Stimulated activated CD8-positive, alpha-beta memory T cell treated with anti-CD3 and anti-CD28 coated beads, Interleukin-7, amount 100 ng/mL, for 24 hours (primary cell): Measurements from ENCODE around the gene SENP5.

Source experiments
- DNase-seq: peaks from one replicate; pipeline ENCODE4 v3.0.0-alpha.2; 2020; ENCODE audit warnings: low read depth

Gene SENP5

GRCh38 chr3:196889844-196890708 is 22.4 kb downstream of the SENP5 start:
- no peak for DNase-seq

- no peak for DNase-seq
Observed at GRCh38 chr3:196894557-196895295, 27.0 kb downstream of the SENP5 start.

DNA sequence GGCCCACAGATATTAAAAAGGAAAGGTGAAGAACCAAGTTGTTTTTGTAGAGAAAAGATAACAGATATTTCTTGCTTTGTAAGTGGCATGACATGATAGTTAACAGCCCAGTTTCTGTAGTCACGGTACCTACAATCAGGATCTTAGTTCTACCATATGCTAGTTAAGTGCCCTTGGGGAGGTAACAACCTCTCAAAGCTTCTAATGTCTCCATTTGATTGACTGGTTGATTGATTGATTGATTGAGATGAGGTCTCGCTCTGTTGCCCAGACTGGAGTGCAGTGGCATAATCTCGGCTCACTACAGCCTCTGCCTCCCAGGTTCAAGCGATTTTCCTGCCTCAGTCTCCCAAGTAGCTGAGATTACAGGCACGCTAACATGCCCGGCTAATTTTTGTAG is 28.5 kb downstream of the SENP5 start:
- DNase-seq: no peak

DNA sequence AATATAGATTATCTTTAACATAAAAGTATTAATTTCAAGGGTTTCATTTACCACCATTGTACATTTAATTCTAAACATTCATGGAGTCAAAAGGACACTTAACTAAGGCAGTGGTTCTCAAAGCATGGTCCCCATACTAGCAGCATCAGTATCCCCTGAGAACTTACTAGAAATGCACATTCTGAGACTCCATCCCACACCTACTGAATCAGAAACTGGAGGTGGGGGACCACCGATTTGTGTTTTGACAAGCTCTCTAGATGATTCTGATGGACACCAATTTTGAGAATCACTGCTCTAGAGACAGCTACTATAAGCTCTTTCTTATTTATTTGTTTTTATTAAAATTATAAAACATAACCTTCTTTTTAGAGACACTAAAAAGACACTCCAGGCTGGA is 34.0 kb downstream of the SENP5 start:
- DNase-seq: no peak

- DNase-seq: no peak
Observed at GRCh38 chr3:196902296-196902695, 34.6 kb downstream of the SENP5 start.

DNA sequence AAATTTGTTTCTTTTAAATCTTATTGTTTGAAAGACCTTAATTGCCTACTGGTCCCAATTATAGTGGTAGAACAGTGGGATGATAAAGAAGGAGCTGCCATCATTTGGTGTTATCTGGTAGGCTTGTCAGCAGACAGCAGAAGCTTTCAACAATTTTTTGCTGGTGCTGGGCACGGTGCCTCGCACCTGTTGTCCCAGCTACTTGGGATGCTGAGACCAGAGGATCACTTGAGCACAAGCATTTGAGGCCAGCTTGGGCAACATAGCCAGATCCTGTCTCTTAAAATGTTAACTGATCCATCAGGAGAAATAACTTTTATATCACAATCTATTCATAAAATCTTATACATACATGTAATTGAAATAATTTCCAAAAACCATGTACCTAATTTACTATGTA is 36.0 kb downstream of the SENP5 start:
- DNase-seq: no peak

- no peak for DNase-seq
Observed at GRCh38 chr3:196914866-196915265, 47.1 kb downstream of the SENP5 start.

GRCh38 chr3:196915375-196915774 is 47.7 kb downstream of the SENP5 start:
- DNase-seq: no peak

- DNase-seq: no peak
Observed at GRCh38 chr3:196916221-196916620, 48.5 kb downstream of the SENP5 start.

DNA sequence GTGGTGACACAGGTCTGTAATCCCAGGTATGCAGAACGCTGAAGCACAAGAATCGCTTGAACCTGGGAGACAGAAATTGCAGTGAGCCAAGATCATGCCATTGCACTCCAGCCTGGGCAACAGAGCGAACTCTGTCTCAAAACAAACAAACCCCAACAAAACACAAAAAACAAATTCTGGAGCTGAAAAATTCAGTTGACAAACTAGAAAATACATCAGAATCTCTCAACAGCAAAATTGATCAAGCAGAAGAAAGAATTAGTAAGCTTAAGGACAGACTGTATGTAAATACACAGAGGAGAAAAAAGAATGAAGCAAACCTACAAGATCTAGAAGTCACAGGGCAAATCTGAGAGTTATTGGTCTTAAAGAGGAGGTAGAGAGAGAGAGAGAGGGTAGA is 49.3 kb downstream of the SENP5 start:
- no peak for DNase-seq

GRCh38 chr3:196918968-196919367 is 51.2 kb downstream of the SENP5 start:
- DNase-seq: no peak

GRCh38 chr3:196920733-196921132 is 53.0 kb downstream of the SENP5 start:
- DNase-seq: no peak

DNA sequence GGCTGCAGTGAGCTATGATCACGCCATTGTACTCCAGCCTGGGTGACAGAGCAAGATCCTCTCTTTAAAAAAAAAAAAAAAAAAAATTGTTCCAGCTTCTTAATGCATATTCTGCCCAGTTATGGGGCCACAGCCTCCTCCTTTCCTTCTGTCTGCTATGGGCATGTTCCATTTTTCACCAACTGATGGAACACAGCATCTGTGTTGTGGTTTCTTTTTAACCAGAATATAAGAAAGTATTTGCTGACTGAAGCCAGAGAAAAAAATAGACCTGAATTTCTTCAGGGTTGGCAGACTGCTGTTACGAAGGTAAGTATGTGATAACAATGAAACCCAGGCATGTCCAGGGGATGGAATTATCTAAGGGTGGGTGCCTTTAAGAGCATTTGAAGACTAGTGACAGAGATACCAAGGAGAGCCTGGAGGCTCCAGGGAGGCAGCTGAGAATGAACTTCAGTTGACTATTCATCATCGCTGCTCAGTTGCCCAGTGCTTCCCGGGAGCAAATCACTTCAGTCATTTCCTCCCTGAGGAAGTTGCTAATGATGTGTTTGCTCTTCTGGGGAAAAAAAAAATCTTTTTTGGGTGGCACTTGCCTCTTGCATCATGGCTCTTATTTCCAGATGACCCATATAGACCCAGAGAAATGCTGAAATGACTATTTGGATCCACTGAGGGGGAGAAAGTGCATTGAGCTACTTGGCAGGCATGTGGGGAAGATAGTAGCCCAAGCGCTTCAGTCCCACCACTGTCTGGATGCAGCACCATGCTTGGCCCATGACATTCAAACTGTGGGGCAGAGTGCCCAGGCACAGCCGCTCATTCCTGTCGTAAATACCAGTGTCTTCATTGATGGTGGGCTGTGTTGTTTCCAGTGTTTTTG is 60.1 kb downstream of the SENP5 start:
- no peak for DNase-seq

- DNase-seq: no peak
Observed at GRCh38 chr3:196931157-196931556, 63.4 kb downstream of the SENP5 start.

DNA sequence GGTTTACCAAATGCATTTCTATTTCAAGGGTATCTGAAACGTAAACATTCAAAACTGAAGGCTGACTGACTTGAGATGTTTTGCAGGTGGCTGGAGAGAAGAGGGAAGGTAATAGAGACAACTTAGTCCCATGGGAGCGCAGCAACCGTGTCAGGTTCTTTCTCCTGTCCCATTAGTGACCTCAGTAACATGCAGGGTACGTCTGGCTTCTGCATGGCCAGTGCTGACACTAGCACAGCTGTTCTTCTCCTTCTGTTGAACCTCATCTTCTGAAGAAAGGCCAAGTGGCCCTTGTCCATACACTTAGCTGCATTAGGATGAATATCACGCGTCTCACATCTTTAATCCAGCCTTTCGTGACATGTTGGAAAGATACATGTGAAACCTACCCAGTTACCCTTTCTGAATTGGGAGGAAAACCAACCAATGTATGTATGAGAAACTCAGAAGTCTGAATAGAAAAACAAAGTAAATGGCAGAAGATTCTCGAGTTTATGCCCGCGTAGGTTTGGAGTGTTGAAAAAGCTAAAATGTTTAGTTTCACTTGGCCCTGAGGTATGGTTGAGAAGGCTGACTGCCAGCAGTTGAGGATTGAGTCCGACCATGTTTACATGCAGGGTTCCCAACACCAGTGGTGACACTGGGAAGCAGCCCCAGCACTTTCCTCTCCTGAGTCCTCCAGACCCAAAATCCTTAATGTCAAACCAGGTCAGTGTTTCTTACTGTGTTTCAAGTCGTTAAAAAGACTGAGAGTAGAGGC is 64.3 kb downstream of the SENP5 start:
- no peak for DNase-seq

DNA sequence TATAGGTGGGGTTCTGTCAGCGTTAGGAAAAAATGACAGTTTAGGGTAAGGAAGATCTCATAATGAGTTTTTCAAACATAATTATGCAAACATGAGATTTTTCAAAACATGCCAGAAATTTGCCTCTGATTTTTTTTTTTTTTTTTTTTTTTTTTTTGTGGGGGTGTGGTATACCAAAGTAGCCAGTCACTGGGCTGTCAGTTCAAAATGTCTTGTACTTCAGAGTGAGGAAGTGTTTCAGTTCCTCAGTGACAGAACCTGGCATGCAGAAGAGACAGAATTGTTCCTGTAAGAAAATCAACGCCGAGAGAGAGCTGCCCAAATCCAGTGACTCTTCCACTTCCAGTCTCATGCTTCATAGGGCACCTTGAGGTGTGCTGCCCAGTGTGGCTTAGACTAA is 64.9 kb downstream of the SENP5 start:
- DNase-seq: no peak

- no peak for DNase-seq
Observed at GRCh38 chr3:196936288-196936687, 68.6 kb downstream of the SENP5 start.

GRCh38 chr3:196938124-196938523 is 70.4 kb downstream of the SENP5 start:
- no peak for DNase-seq

GRCh38 chr3:196938576-196938975 is 70.9 kb downstream of the SENP5 start:
- DNase-seq: no peak

DNA sequence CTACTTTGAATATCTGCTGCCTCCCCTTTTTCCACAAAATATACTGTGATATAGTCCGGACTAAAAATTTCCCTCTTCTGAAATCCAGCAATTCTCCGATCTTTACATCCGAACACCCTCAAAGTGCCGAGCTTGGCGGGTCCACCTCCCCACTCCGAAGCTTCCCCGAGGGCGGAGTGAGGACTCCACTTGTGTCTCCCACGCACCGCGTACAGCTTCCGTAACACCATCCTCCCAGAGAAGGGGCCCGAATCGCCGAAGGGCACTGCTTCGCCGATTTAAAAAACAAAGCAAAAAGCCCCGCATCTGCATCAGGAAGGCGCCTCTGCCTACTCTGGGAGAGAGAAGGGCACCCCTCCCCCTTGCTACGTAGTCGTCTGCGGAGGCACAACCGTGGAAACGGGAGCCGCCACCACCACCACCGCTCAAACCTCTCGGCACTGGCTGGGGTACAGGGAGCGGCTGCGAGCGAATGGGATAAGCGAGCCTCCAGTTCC is 74.1 kb downstream of the SENP5 start:
- peak; percentile 46 for DNase-seq

DNA sequence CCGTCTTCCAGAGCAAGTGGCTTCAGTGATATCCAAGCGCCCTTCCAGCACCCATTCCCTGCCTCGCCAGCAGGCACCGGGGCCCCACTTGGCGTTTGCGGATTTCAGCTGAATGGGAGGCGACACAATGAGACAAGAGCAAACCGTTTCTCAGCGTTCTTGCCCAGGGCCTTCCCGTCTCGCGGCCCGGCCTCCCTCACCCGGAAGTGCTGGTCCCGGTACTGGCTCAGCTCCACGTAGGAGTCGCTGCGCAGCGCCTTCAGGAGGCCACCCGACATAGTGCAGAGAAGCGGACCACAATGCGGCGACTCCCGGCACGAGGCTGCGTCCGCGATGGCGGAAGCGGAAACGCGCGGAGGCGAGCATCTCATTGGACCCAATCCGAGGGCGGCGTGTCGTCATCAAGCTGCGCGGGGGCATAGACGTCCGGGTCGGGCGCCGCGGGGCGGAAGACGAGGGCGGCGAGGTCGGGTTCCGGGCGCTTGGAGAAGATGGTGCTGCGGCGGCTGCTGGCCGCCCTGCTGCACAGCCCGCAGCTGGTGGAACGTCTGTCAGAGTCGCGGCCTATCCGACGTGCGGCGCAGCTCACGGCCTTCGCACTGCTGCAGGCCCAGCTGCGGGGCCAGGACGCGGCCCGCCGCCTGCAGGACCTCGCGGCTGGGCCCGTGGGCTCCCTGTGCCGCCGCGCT is 74.7 kb downstream of the SENP5 start, which contains the start of gene NCBP2:
Gene NCBP2 (minus strand): TSS at position 303 of the 689 bp plus-strand sequence. CDS start 25 bp downstream, at position 278.
- peak; percentile 100 for DNase-seq
